HUES64 (cell line): ENCODE data around the gene SLC6A4.

ENCODE experiments used
- H3K27ac ChIP-seq: 2 replicates; pipeline ENCODE4 v1.7.0; 2013; ENCODE audit warnings: low read depth, low read length, inconsistent platforms
- H3K27me3 ChIP-seq: 2 replicates; pipeline ENCODE4 v1.6.1; 2013; ENCODE audit warnings: mild to moderate bottlenecking, low read length; ENCODE audit not compliant: insufficient read depth
- H3K36me3 ChIP-seq: 2 replicates; pipeline ENCODE4 v1.6.1; 2013; ENCODE audit warnings: mild to moderate bottlenecking, low read length; ENCODE audit not compliant: insufficient read depth
- H3K4me1 ChIP-seq: 2 replicates; pipeline ENCODE4 v1.6.1; 2013; ENCODE audit warnings: mild to moderate bottlenecking, low read length, moderate library complexity; ENCODE audit not compliant: insufficient read depth
- H3K4me3 ChIP-seq: 2 replicates; pipeline ENCODE4 v1.5.1; 2013; ENCODE audit warnings: mild to moderate bottlenecking, low read length, moderate library complexity
- H3K9ac ChIP-seq: 2 replicates; pipeline ENCODE4 v1.6.1; 2013; ENCODE audit warnings: mild to moderate bottlenecking, low read depth, low read length
- H3K9me3 ChIP-seq: 2 replicates; pipeline ENCODE4 v1.6.1; 2013; ENCODE audit warnings: low read depth, low read length; ENCODE audit not compliant: insufficient read depth
- WGBS: fragments of 150-250, 120-280 bp; methylation state at CpG from one replicate; pipeline ENCODE4 v1.1.7; 2013; ENCODE audit warnings: missing lambda C conversion rate; 5-methylcytosine and 5-hydroxymethylcytosine counted together

The SLC6A4 gene

GRCh38 chr17:30219833-30220232, 15.7 kb downstream of the SLC6A4 start:
- WGBS, result 80% methylated on average over 7 of the region's 7 CpGs
- no peak overlapping the region for H3K27ac ChIP-seq

GRCh38 chr17:30219315-30219714, 16.2 kb downstream of the SLC6A4 start:
- Histone ChIP-seq H3K9ac (no peak overlapping the region), H3K27me3 (no peaks in the 10 kb centered on the region), H3K27ac (no peak overlapping the region), H3K4me1 (no peaks in the 10 kb centered on the region), H3K36me3 (no peaks in the 10 kb centered on the region), H3K4me3 (no peak overlapping the region), H3K9me3 (no peaks in the 10 kb centered on the region)
- WGBS, result 92% methylated on average over 4 of the region's 4 CpGs

More at GRCh38 chr17:30219833-30220232, 15.7 kb downstream of the SLC6A4 start:
- Histone ChIP-seq H3K9me3 (no peaks in the 10 kb centered on the region), H3K36me3 (no peaks in the 10 kb centered on the region), H3K27me3 (no peaks in the 10 kb centered on the region), H3K4me1 (peaks cover 2% of the 10 kb centered on the region; the same call in 1 of the 2 replicates), H3K9ac (no peak overlapping the region), H3K4me3 (no peak overlapping the region)

DNA sequence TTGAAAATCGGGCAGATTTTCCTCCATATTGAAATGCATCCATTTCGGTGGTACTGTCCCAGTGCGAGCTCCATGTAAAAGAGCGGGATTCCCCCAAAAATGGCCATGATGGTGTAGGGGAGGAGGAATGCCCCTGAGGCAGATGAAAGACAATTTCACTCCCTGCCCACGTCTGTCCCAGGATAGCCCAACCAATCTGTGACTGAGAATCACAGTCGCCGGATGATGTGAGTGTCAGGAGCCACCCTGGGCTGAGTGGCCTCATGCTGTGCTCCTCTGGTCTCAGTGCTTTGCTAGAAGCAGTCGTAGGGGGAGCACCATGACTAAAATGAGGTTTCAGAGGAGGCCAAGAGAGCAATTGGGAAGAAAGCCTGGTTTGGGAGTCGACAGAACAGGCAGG, 16.7 kb downstream of the SLC6A4 start:
- 74% methylated on average over 9 of the region's 9 CpGs for WGBS
- no peaks in the 10 kb centered on the region for H3K9me3 ChIP-seq
- no peak overlapping the region for H3K9ac ChIP-seq
- H3K27me3 ChIP-seq, result no peaks in the 10 kb centered on the region
- no peak overlapping the region for H3K27ac ChIP-seq
- H3K4me3 ChIP-seq, result no peak overlapping the region
- no peaks in the 10 kb centered on the region for H3K4me1 ChIP-seq
- H3K36me3 ChIP-seq, result no peaks in the 10 kb centered on the region

DNA sequence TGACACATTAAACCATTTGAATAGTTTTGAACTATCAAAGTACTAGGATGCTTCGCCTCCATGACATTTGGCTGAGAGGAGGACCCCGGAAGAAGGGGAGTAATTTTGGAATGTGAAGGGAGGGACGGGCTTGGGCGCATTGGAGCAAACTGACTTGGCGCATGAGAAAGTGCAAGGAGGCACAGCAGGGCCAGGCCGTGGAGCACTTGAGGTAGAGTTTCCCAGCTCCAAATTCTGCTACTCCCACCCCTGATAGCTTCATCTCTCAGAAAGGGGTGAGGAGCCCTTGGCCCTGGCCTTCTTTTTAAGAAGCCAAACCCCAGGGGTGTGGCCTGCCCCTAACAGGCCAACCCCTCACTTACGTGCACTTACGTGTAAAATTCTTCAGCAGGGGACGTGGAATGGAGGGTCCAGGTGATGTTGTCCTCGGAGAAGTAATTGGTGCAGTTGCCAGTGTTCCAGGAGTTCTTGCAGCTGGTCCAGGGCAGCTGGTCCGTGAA, 17.7 kb downstream of the SLC6A4 start:
- Histone ChIP-seq H3K9me3 (no peaks in the 10 kb centered on the region), H3K4me3 (no peak overlapping the region), H3K4me1 (no peaks in the 10 kb centered on the region), H3K27ac (no peak overlapping the region), H3K27me3 (no peaks in the 10 kb centered on the region), H3K9ac (no peak overlapping the region), H3K36me3 (no peaks in the 10 kb centered on the region)
- 93% methylated on average over 11 of the region's 11 CpGs for WGBS

DNA sequence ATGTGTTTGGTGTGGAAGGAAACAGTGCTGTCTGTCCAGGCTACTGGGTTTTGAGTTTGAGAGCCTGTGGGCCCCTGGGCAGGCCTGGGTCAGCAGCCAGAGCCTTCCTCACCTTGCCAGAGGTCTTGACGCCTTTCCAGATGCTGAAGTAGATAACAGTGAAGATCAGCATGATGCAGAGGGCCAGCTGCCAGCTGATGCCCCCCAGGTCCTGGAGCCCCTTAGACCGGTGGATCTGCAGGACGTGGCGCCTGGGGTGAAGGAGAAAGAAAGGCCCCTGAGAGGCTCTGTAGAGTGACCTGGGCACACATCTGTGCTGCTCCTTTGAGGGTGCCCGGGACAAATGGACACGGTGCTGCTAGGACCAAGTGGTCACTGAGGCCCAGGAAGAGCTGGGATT, 18.4 kb downstream of the SLC6A4 start:
- H3K36me3 ChIP-seq, result no peaks in the 10 kb centered on the region
- no peak overlapping the region for H3K27ac ChIP-seq
- WGBS, result 92% methylated on average over 6 of the region's 6 CpGs
- no peaks in the 10 kb centered on the region for H3K27me3 ChIP-seq
- no peak overlapping the region for H3K4me3 ChIP-seq
- H3K4me1 ChIP-seq, result no peaks in the 10 kb centered on the region
- H3K9me3 ChIP-seq, result no peaks in the 10 kb centered on the region
- H3K9ac ChIP-seq, result no peak overlapping the region

GRCh38 chr17:30212750-30213149, 22.7 kb downstream of the SLC6A4 start:
- Histone ChIP-seq H3K4me3 (no peak overlapping the region), H3K27ac (no peak overlapping the region), H3K9ac (no peak overlapping the region), H3K9me3 (no peaks in the 10 kb centered on the region), H3K36me3 (no peaks in the 10 kb centered on the region), H3K4me1 (no peaks in the 10 kb centered on the region), H3K27me3 (no peaks in the 10 kb centered on the region)
- 89% methylated on average over 11 of the region's 11 CpGs for WGBS

DNA sequence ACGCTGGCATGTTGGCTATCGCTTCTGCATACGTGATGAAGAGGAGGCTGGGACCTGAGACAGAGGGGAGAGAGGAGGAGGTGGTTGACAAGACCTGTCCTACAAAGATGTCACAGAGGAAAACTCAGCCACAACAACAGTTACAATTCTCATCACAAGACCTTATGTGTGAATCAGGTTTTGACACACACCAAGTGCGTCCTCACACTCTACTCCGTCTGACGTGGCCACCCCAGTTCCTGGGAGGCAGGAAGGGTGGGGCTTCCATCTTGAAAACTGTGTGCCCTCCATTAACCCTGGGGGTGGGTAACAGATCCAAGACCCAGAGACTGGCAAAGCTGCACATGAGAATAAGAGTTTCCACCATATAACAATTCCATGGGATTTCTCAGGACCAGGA, 24.1 kb downstream of the SLC6A4 start:
- Histone ChIP-seq H3K9me3 (no peaks in the 10 kb centered on the region), H3K9ac (no peak overlapping the region), H3K4me3 (no peak overlapping the region), H3K27ac (no peak overlapping the region), H3K27me3 (no peaks in the 10 kb centered on the region), H3K4me1 (no peaks in the 10 kb centered on the region), H3K36me3 (no peaks in the 10 kb centered on the region)
- 95% methylated on average over 6 of the region's 6 CpGs for WGBS

DNA sequence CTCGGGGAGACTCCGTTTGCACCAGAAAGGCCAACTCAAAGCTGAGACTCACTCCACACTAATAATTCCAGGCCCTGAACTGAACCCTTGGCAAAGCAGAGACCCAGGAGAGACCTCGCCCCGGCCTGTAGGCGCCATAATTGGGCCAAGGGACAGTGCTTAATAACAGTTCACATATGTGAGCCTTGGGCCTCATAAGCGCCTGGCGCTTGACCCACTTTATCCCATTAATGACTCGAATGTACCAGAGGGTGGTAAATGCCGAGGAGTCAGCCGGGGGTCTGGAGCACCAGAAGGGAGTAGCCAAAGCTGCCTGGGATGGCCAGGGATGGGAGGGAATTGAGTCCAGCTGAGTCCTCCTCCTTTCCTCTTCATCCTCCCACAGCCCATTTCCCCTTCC, 24.6 kb downstream of the SLC6A4 start:
- Histone ChIP-seq H3K4me3 (no peak overlapping the region), H3K9ac (no peak overlapping the region), H3K36me3 (no peaks in the 10 kb centered on the region), H3K27me3 (no peaks in the 10 kb centered on the region), H3K27ac (no peak overlapping the region), H3K9me3 (no peaks in the 10 kb centered on the region), H3K4me1 (no peaks in the 10 kb centered on the region)
- WGBS, result 95% methylated on average over 10 of the region's 10 CpGs

DNA sequence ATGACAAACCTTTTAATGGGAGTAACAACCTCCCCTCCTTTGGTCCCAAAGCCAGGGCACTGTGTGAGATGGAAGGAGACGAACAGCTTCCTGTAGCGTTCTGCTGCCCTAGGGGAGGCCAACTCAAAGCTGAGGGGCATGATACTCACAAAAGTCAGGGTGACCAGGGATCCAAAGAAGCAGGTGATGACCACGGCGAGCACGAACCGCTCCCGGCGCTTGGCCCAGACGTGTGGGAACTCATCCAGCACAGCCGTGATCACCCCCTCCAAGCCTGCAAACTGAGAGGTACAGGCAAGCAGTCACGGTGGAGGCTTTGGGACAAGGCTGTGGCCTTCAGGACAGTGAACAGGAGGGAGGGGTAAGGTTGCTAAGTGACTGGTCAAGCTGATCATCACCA, 25.1 kb downstream of the SLC6A4 start:
- no peaks in the 10 kb centered on the region for H3K9me3 ChIP-seq
- H3K36me3 ChIP-seq, result no peaks in the 10 kb centered on the region
- H3K9ac ChIP-seq, result no peak overlapping the region
- H3K27ac ChIP-seq, result no peak overlapping the region
- H3K4me3 ChIP-seq, result no peak overlapping the region
- no peaks in the 10 kb centered on the region for H3K4me1 ChIP-seq
- 93% methylated on average over 11 of the region's 11 CpGs for whole genome bisulfite sequencing
- H3K27me3 ChIP-seq, result no peaks in the 10 kb centered on the region

DNA sequence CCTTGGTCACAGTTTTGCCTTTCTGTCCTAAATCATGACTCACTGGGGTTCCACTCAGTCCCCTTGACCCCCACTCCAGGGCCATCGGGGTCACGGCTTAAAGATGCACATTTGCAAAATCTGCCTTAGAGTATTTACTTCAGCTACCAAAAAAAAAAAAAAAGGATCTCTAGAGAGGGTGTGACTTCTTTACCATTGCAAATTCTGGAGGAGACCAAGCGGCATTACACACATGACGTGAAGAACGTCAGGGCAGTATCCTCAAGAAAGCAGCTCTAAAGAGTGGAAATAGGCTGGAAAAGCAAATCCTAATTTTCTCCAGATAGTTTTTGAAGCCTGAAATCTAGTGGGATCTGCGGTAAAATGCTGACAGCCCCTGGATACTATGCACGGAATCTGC, 25.6 kb downstream of the SLC6A4 start:
- Histone ChIP-seq H3K36me3 (no peaks in the 10 kb centered on the region), H3K27me3 (no peaks in the 10 kb centered on the region), H3K27ac (no peak overlapping the region), H3K9ac (no peak overlapping the region), H3K4me1 (no peaks in the 10 kb centered on the region), H3K9me3 (no peaks in the 10 kb centered on the region), H3K4me3 (no peak overlapping the region)
- 85% methylated on average over 7 of the region's 7 CpGs for WGBS

DNA sequence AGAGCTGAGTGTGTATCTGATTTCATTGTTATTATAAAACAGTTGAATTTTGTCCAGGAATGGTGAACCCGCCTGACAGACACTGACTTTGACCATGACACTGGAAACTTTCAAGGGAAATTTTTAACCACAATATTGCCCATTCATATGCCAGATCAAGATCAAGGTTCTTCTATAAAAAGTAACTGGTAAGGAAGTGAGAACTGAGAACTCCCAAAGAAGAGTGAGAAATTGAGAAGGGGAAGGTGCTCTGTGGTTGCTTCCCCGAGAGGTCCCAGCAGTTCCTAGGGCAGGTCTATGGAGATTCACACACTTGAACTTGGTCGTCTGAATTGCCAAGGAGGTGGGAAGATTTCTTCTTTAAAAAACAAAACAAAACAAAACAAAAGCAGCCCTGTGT, 27.3 kb downstream of the SLC6A4 start:
- H3K36me3 ChIP-seq, result no peaks in the 10 kb centered on the region
- H3K4me3 ChIP-seq, result no peak overlapping the region
- H3K9me3 ChIP-seq, result no peaks in the 10 kb centered on the region
- no peaks in the 10 kb centered on the region for H3K27me3 ChIP-seq
- WGBS, result 93% methylated on average over 2 of the region's 3 CpGs
- H3K27ac ChIP-seq, result no peak overlapping the region
- no peak overlapping the region for H3K9ac ChIP-seq
- H3K4me1 ChIP-seq, result peaks cover 5% of the 10 kb centered on the region; the same call in 1 of the 2 replicates

GRCh38 chr17:30207655-30208054, 27.8 kb downstream of the SLC6A4 start:
- Histone ChIP-seq H3K9ac (no peak overlapping the region), H3K4me1 (peaks cover 5% of the 10 kb centered on the region; the same call in 1 of the 2 replicates), H3K27me3 (no peaks in the 10 kb centered on the region), H3K4me3 (no peak overlapping the region), H3K36me3 (no peaks in the 10 kb centered on the region), H3K27ac (no peak overlapping the region), H3K9me3 (no peaks in the 10 kb centered on the region)
- WGBS, result 92% methylated on average over 9 of the region's 9 CpGs
